Neural cell (in vitro differentiated cells): ENCODE data around the gene INPP5A. TPM values are rescaled to one million over a fixed set of nuclear protein-coding genes. Genes with fewer than 3 reads are reported as not detected.

Experiments used
- H2AFZ ChIP-seq: fragments of 200-600, 300-800 bp; sonication (generic), shearing (Covaris generic); 2 replicates; pipeline ENCODE4 v1.6.0; 2014; ENCODE audit warnings: low read depth, mild to moderate bottlenecking, antibody characterized with exemption, low read length, moderate library complexity
- H3F3A ChIP-seq: fragments of 200-600 bp; shearing (Covaris generic); 2 replicates; pipeline ENCODE4 v1.6.1; 2016; ENCODE audit warnings: mild to moderate bottlenecking, moderate library complexity, mixed read lengths, antibody characterized with exemption, low read length; ENCODE audit not compliant: insufficient read depth, poor library complexity, severe bottlenecking
- H3K27ac ChIP-seq: fragments of 200-600, 300-800 bp; sonication (generic), shearing (Covaris generic); 2 replicates; pipeline ENCODE4 v1.5.1; 2014; ENCODE audit warnings: mild to moderate bottlenecking, low read length, moderate library complexity
- H3K27me3 ChIP-seq: fragments of 300-800, 200-600 bp; sonication (generic), shearing (Covaris generic); 2 replicates; pipeline ENCODE4 v1.6.0; 2014; ENCODE audit warnings: mild to moderate bottlenecking, low read depth, low read length, moderate library complexity; ENCODE audit not compliant: insufficient read depth
- H3K36me3 ChIP-seq: fragments of 300-800, 200-600 bp; sonication (generic), shearing (Covaris generic); 2 replicates; pipeline ENCODE4 v1.5.1; 2014; ENCODE audit warnings: mild to moderate bottlenecking, antibody characterized with exemption, low read length, moderate library complexity; ENCODE audit not compliant: insufficient read depth
- H3K4me2 ChIP-seq: fragments of 300-800, 200-600 bp; sonication (generic), shearing (Covaris generic); 2 replicates; pipeline ENCODE4 v1.6.0; 2014; ENCODE audit warnings: mild to moderate bottlenecking, low read length
- H3K4me3 ChIP-seq: fragments of 300-800, 200-600 bp; sonication (generic), shearing (Covaris generic); 2 replicates; pipeline ENCODE4 v1.5.1; 2014; ENCODE audit warnings: mild to moderate bottlenecking, low read length, moderate library complexity
- H3K79me2 ChIP-seq: fragments of 200-600 bp; shearing (Covaris generic); replicated peaks from 2 replicates; pipeline ENCODE4 v1.6.0; 2014; ENCODE audit warnings: mild to moderate bottlenecking, low read length, moderate library complexity; ENCODE audit not compliant: insufficient read depth
- H3K9ac ChIP-seq: fragments of 300-800, 200-600 bp; sonication (generic), shearing (Covaris generic); 2 replicates; pipeline ENCODE4 v1.6.1; 2016; ENCODE audit warnings: mild to moderate bottlenecking, low read length, mixed read lengths
- H3K9me2 ChIP-seq: fragments of 200-600 bp; shearing (Covaris generic); 2 replicates; pipeline ENCODE4 v1.6.1; 2016; ENCODE audit warnings: mild to moderate bottlenecking, low read length, mixed read lengths; ENCODE audit not compliant: insufficient read depth
- H3K9me3 ChIP-seq: fragments of 200-600, 300-800 bp; sonication (generic), shearing (Covaris generic); 2 replicates; pipeline ENCODE4 v1.6.1; 2016; ENCODE audit warnings: mild to moderate bottlenecking, mixed run types, low read length, moderate library complexity, mixed read lengths
- H4K20me1 ChIP-seq: fragments of 200-600 bp; shearing (Covaris generic); 2 replicates; pipeline ENCODE4 v1.6.1; 2016; ENCODE audit warnings: mild to moderate bottlenecking, mixed run types; ENCODE audit not compliant: insufficient read depth
- EP300 ChIP-seq: fragments of 450-650 bp; conservative IDR thresholded peaks from 2 replicates; pipeline ENCODE4 v1.6.1; 2014; ENCODE audit warnings: antibody characterized with exemption, mild to moderate bottlenecking, moderate library complexity; ENCODE audit not compliant: poor library complexity, severe bottlenecking
- EZH2 ChIP-seq: fragments of 200-600, 300-800 bp; shearing (Covaris generic), sonication (generic); IDR thresholded peaks from 2 replicates; pipeline ENCODE4 v1.6.1; 2014; ENCODE audit warnings: antibody characterized with exemption, low read length, borderline replicate concordance, mild to moderate bottlenecking; ENCODE audit not compliant: insufficient read depth, poor library complexity, severe bottlenecking
- MXI1 ChIP-seq: fragments of 450-650 bp; conservative IDR thresholded peaks from 2 replicates; pipeline ENCODE4 v1.6.1; 2014; ENCODE audit warnings: antibody characterized with exemption, mild to moderate bottlenecking; ENCODE audit not compliant: poor library complexity, severe bottlenecking
- POLR2AphosphoS5 ChIP-seq: IDR thresholded peaks from 2 replicates; pipeline ENCODE4 v1.6.1; 2012
- RAD21 ChIP-seq: fragments of 450-650 bp; conservative IDR thresholded peaks from 2 replicates; pipeline ENCODE4 v1.6.1; 2014; ENCODE audit warnings: antibody characterized with exemption, mild to moderate bottlenecking, moderate library complexity
- REST ChIP-seq: IDR thresholded peaks from 2 replicates; pipeline ENCODE4 v1.6.1; 2012; ENCODE audit warnings: borderline replicate concordance
- SMC3 ChIP-seq: fragments of 450-650 bp; conservative IDR thresholded peaks from 2 replicates; pipeline ENCODE4 v1.6.1; 2014; ENCODE audit warnings: antibody characterized with exemption, mild to moderate bottlenecking, moderate library complexity; ENCODE audit not compliant: poor library complexity
- TAF1 ChIP-seq: IDR thresholded peaks from 2 replicates; pipeline ENCODE4 v1.6.1; 2012; ENCODE audit warnings: low read depth
- polyA plus RNA-seq: library from polyadenylated mRNA; depleted of rRNA; stranded (reverse); fragments of >200 nt; gene quantifications from 2 replicates; pipeline ENCODE4 v1.2.3, GENCODE V29; 2014
- TF ChIP-seq, protein P1 (sequence below): fragments of 450-650 bp; IDR thresholded peaks from 2 replicates; pipeline ENCODE4 v1.5.1; 2014; ENCODE audit warnings: antibody characterized with exemption, mild to moderate bottlenecking, moderate library complexity; ENCODE audit not compliant: poor library complexity, severe bottlenecking

Gene INPP5A
- polyA plus RNA-seq, 1 donor from 2014 or later: 48.8 TPM

DNA sequence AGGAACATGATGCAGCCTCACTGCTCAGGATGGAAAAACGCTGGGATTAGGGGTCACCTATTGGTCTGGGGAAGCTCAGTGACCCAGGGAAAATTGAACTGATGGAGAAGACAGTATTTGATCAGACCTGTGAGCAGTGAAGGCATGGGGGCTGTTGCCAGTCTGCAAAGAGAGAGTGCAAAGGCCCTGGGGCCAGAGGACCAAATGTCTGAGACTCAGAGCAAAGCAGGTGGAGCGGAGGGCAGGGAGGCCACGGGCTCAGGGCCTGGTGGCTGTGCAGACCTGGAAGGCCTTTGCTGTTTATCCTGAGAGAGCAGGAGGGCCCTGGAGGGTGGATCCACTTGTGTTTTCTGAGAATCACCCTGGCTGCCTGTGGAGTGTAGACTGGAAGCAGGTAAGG lies 67.1 kb downstream of the INPP5A start:
- Histone ChIP-seq H3K9me3 (peaks cover 6% of the 10 kb centered on the region), H3K4me3 (no peak overlapping the region), H3K27me3 (no peaks in the 10 kb centered on the region), H3K4me2 (no peak overlapping the region), H2AFZ (no peak overlapping the region), H3K9me2 (no peaks in the 10 kb centered on the region), H3F3A (no peaks in the 10 kb centered on the region), H3K27ac (no peak overlapping the region), H3K36me3 (no peaks in the 10 kb centered on the region), H4K20me1 (no peaks in the 10 kb centered on the region), H3K9ac (no peak overlapping the region), H3K79me2 (no peaks in the 10 kb centered on the region)
- TF ChIP-seq RAD21 (no peak), REST (no peak)

- Histone ChIP-seq H3K9ac (no peak overlapping the region), H3K9me2 (no peaks in the 10 kb centered on the region), H3K27ac (no peak overlapping the region), H3K36me3 (no peaks in the 10 kb centered on the region), H3K4me2 (no peak overlapping the region), H3K9me3 (peaks cover 6% of the 10 kb centered on the region), H3F3A (no peaks in the 10 kb centered on the region), H3K4me3 (no peak overlapping the region), H3K27me3 (no peaks in the 10 kb centered on the region), H3K79me2 (no peaks in the 10 kb centered on the region), H2AFZ (no peak overlapping the region), H4K20me1 (no peaks in the 10 kb centered on the region)
- TF ChIP-seq EZH2 (no peak), EP300 (no peak), RAD21 (no peak), REST (no peak), POLR2AphosphoS5 (no peak), SMC3 (no peak), MXI1 (no peak), TAF1 (no peak)
- TF ChIP-seq, protein P1, sequence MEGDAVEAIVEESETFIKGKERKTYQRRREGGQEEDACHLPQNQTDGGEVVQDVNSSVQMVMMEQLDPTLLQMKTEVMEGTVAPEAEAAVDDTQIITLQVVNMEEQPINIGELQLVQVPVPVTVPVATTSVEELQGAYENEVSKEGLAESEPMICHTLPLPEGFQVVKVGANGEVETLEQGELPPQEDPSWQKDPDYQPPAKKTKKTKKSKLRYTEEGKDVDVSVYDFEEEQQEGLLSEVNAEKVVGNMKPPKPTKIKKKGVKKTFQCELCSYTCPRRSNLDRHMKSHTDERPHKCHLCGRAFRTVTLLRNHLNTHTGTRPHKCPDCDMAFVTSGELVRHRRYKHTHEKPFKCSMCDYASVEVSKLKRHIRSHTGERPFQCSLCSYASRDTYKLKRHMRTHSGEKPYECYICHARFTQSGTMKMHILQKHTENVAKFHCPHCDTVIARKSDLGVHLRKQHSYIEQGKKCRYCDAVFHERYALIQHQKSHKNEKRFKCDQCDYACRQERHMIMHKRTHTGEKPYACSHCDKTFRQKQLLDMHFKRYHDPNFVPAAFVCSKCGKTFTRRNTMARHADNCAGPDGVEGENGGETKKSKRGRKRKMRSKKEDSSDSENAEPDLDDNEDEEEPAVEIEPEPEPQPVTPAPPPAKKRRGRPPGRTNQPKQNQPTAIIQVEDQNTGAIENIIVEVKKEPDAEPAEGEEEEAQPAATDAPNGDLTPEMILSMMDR: no peak
These were observed 67.8 kb downstream of the INPP5A start for GRCh38 chr10:132605390-132605789.
